ENCODE data around the gene FER1L5.
A peak's percentile ranks its signal among the peaks of the same experiment; 100 is the strongest.

FER1L5 gene

GRCh38 chr2:96602330-96602823, 40.2 kb upstream of the FER1L5 start:
- peak; percentile 52 for TF ChIP-seq CTCF (IDR thresholded peaks at IDR 0.05; ENCODE audit: control insufficient read depth, extremely low read depth, insufficient read depth)
- peak; percentile 17 for DNase-seq (ENCODE audit: low read depth)
- H3K4me3 ChIP-seq (ENCODE audit: low read depth, low read length), result no peak overlapping the region

DNA sequence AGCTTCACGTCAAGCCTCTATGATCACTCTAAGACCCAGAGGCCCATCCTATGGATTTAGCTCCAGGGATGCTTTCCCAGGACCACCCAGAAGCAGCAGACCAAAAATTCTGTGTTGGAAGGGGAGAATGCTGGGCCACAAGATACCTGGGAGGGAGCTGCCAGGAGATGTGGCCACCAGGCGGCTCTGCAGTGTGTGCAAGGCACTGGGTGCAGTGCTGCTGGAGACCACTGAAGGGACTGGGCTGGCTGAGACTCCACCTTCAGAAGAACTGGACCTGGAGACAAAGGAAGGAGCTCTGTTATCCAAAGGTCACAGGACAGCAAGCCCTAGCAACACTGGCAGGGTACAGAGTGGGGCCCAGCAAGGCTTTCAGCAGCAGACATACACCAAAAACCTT, 38.5 kb upstream of the FER1L5 start:
- H3K4me3 ChIP-seq (ENCODE audit: low read depth, low read length), result no peak overlapping the region
- TF ChIP-seq CTCF (IDR thresholded peaks at IDR 0.05; ENCODE audit: control insufficient read depth, extremely low read depth, insufficient read depth), result no peak
- DNase-seq (ENCODE audit: low read depth), result no peak

DNA sequence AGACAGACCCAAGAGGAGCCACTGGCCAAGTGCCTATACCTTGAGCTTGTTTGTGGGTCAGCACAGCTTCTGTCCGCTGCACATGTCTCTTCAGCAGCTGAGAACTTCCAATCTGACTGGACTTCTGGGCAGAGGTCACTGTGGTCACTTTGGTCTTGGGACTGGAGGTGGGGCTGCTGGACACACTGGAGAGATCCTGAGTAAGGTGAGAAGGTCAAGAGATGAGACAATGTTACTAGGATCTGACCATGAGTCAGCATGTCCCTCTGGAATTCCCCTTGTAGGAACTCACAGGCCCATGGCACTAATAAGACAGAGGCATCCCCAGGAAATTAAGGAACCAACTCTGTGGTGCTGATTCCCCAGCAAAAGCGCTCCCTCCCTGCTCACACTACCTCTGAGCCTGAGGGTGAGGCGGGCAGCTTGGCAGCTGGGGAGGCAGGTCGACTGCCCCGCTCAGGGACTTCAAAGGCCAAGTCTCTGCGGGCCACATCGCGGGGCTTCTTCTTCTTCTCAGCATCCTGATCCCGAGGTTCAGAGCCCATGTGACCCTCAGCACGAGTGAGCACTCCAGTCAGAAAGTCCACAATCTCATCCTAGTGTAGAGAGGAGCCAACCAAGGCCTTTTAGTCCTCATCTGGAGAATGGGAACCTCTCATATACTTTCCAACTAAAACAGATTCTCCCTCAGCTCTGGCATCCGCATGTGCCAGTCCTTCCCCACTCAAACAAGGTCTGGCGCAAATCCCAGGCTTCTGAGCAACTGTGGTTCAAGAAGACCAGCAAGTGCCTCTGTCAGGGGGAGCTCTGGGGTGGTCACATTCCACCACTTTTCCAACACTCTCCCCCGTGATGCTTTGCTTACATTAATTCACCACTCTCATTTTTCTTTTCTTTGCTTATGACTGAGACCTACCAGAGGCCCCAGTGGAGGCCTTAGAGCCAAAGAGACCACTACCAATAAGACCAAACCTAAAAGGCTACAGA, 33.8 kb upstream of the FER1L5 start:
- no peak for DNase-seq (ENCODE audit: low read depth)
- TF ChIP-seq CTCF (IDR thresholded peaks at IDR 0.05; ENCODE audit: control insufficient read depth, extremely low read depth, insufficient read depth), result no peak
- H3K4me3 ChIP-seq (ENCODE audit: low read depth, low read length), result no peak overlapping the region

- no peak for TF ChIP-seq CTCF (IDR thresholded peaks at IDR 0.05; ENCODE audit: control insufficient read depth, extremely low read depth, insufficient read depth)
- DNase-seq (ENCODE audit: low read depth), result no peak
- no peak overlapping the region for H3K4me3 ChIP-seq (ENCODE audit: low read depth, low read length)
Measured at GRCh38 chr2:96616128-96616527, 26.4 kb upstream of the FER1L5 start.

- no peak overlapping the region for H3K4me3 ChIP-seq (ENCODE audit: low read depth, low read length)
- TF ChIP-seq CTCF (IDR thresholded peaks at IDR 0.05; ENCODE audit: control insufficient read depth, extremely low read depth, insufficient read depth), result no peak
- DNase-seq (ENCODE audit: low read depth), result no peak
Measured at GRCh38 chr2:96616535-96616934, 26.0 kb upstream of the FER1L5 start.

DNA sequence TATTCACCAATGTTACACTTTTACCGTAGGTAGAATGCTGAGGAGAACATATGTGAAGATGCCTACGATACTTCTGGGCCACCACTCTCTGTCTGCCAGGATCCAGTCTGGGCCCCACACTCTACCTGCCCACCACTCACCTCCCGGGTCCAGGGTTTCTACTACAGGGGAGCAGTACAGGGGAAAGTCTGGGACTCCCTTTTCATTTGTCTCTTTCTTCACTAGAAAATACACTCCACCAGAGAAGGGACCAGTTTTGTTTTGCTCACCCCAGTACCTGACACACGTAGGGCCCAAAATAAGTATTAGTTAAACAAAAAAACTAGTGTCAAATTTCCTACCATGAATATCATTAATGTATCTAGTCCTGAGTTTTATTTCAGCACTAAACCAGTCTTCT, 25.6 kb upstream of the FER1L5 start:
- DNase-seq (ENCODE audit: low read depth), result no peak
- H3K4me3 ChIP-seq (ENCODE audit: low read depth, low read length), result no peak overlapping the region
- TF ChIP-seq CTCF (IDR thresholded peaks at IDR 0.05; ENCODE audit: control insufficient read depth, extremely low read depth, insufficient read depth), result no peak
